ENCODE measurements around the gene KDM4C.

DNA sequence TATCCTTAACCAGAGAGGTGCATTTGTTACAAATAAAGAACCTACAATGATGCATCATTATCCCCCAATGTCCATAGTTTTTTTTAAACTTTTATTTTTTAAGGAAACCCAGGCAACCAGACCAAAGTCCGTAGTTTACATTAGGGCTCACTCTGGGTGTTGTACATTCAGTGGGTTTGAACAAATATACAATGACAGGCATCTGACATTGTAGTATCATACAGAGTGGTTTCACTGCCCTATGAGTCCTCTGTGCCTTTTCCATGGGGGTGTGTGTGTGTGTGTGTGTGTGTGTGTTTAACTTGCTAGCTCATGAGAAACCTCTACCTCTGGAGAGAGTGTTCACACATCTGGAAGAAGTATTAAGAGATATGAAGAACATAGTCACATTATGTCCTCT, 141.5 kb downstream of the KDM4C start:
- TF ChIP-seq FOS (IDR thresholded peaks at IDR 0.05; ENCODE audit: low read depth, low read length), result no peak
- no peak for TF ChIP-seq RFX5 (IDR thresholded peaks at IDR 0.05; ENCODE audit: low read depth, low read length)
- TF ChIP-seq, protein P1, sequence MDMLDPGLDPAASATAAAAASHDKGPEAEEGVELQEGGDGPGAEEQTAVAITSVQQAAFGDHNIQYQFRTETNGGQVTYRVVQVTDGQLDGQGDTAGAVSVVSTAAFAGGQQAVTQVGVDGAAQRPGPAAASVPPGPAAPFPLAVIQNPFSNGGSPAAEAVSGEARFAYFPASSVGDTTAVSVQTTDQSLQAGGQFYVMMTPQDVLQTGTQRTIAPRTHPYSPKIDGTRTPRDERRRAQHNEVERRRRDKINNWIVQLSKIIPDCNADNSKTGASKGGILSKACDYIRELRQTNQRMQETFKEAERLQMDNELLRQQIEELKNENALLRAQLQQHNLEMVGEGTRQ (IDR thresholded peaks at IDR 0.05; ENCODE audit: low read depth, low read length), result no peak
- TF ChIP-seq, protein P2, sequence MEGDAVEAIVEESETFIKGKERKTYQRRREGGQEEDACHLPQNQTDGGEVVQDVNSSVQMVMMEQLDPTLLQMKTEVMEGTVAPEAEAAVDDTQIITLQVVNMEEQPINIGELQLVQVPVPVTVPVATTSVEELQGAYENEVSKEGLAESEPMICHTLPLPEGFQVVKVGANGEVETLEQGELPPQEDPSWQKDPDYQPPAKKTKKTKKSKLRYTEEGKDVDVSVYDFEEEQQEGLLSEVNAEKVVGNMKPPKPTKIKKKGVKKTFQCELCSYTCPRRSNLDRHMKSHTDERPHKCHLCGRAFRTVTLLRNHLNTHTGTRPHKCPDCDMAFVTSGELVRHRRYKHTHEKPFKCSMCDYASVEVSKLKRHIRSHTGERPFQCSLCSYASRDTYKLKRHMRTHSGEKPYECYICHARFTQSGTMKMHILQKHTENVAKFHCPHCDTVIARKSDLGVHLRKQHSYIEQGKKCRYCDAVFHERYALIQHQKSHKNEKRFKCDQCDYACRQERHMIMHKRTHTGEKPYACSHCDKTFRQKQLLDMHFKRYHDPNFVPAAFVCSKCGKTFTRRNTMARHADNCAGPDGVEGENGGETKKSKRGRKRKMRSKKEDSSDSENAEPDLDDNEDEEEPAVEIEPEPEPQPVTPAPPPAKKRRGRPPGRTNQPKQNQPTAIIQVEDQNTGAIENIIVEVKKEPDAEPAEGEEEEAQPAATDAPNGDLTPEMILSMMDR (conservative IDR thresholded peaks at IDR 0.05; ENCODE audit: low read depth, low read length), result no peak
- no peak for TF ChIP-seq RAD21 (IDR thresholded peaks at IDR 0.05; ENCODE audit: low read length)
- TF ChIP-seq NFE2L2 (IDR thresholded peaks at IDR 0.05; ENCODE audit: low read depth, low read length), result no peak
- TF ChIP-seq SMC3 (IDR thresholded peaks at IDR 0.05; ENCODE audit: low read depth, low read length), result no peak
- no peak for TF ChIP-seq POLR2A (IDR thresholded peaks at IDR 0.05; ENCODE audit: low read depth, low read length)
- TF ChIP-seq, protein P3, sequence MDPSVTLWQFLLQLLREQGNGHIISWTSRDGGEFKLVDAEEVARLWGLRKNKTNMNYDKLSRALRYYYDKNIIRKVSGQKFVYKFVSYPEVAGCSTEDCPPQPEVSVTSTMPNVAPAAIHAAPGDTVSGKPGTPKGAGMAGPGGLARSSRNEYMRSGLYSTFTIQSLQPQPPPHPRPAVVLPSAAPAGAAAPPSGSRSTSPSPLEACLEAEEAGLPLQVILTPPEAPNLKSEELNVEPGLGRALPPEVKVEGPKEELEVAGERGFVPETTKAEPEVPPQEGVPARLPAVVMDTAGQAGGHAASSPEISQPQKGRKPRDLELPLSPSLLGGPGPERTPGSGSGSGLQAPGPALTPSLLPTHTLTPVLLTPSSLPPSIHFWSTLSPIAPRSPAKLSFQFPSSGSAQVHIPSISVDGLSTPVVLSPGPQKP (IDR thresholded peaks at IDR 0.05; ENCODE audit: borderline replicate concordance, low read depth, low read length), result no peak
- TF ChIP-seq MXI1 (IDR thresholded peaks at IDR 0.05; ENCODE audit: borderline replicate concordance, low read depth, low read length), result no peak
- TF ChIP-seq CEBPB (IDR thresholded peaks at IDR 0.05; ENCODE audit: low read depth, low read length), result no peak
- no peak for TF ChIP-seq CHD1 (IDR thresholded peaks at IDR 0.05; ENCODE audit: low read depth, low read length)
- no peak for TF ChIP-seq BHLHE40 (IDR thresholded peaks at IDR 0.05; ENCODE audit: low read depth, low read length)
- TF ChIP-seq RCOR1 (IDR thresholded peaks at IDR 0.05; ENCODE audit: insufficient replicate concordance, low read length), result no peak
